GF-D8 (cell line): ENCODE results near the gene IL22.
"Not testable (repeated sequence)": the region's sequence is repeated elsewhere in the genome, so short reads cannot be mapped to it uniquely, and the experiment has no call there.

Experiments
- DNase-seq: peaks from one replicate; lab custom pipeline; 2025; lab: John Stamatoyannopoulos, UW

IL22 gene

GRCh38 chr12:68229956-68230355 lies 23.4 kb downstream of the IL22 start:
- DNase-seq: no peak

- DNase-seq: no peak
These were observed 26.0 kb downstream of the IL22 start for GRCh38 chr12:68227356-68227755.

GRCh38 chr12:68225576-68226476 lies 27.6 kb downstream of the IL22 start, which contains the start of gene IL26:
Gene IL26 (minus strand): TSS chr12:68225810. CDS start chr12:68225756, 54 bp downstream.
- DNase-seq: no peak

GRCh38 chr12:68224613-68225285 lies 28.7 kb downstream of the IL22 start:
- DNase-seq: no peak

- peak; percentile 3 for DNase-seq
These were observed 30.2 kb downstream of the IL22 start for GRCh38 chr12:68223067-68223747.

GRCh38 chr12:68222326-68222725 lies 31.1 kb downstream of the IL22 start:
- DNase-seq: no peak

GRCh38 chr12:68221497-68221896 lies 31.9 kb downstream of the IL22 start:
- DNase-seq: no peak

GRCh38 chr12:68210875-68211274 lies 42.5 kb downstream of the IL22 start:
- DNase-seq: no peak

GRCh38 chr12:68209048-68209728 lies 44.2 kb downstream of the IL22 start:
- not testable (repeated sequence) for DNase-seq

- DNase-seq: no peak
These were observed 46.1 kb downstream of the IL22 start for GRCh38 chr12:68207276-68207675.

- no peak for DNase-seq
These were observed 47.0 kb downstream of the IL22 start for GRCh38 chr12:68206446-68206845.

GRCh38 chr12:68203460-68203875 lies 49.9 kb downstream of the IL22 start:
- no peak for DNase-seq

GRCh38 chr12:68200854-68201253 lies 52.5 kb downstream of the IL22 start:
- no peak for DNase-seq

- no peak for DNase-seq
These were observed 54.3 kb downstream of the IL22 start for GRCh38 chr12:68199127-68199526.

- DNase-seq: no peak
These were observed 54.8 kb downstream of the IL22 start for GRCh38 chr12:68198507-68199086.
